ENCODE results near the gene SPATS2L. TPM values are rescaled to one million over a fixed set of nuclear protein-coding genes. Genes with fewer than 3 reads are reported as not detected.

The SPATS2L gene
- total and polyA plus RNA-seq, 12 donors = 16.7 to 68.8 (median 43.6) TPM

DNA sequence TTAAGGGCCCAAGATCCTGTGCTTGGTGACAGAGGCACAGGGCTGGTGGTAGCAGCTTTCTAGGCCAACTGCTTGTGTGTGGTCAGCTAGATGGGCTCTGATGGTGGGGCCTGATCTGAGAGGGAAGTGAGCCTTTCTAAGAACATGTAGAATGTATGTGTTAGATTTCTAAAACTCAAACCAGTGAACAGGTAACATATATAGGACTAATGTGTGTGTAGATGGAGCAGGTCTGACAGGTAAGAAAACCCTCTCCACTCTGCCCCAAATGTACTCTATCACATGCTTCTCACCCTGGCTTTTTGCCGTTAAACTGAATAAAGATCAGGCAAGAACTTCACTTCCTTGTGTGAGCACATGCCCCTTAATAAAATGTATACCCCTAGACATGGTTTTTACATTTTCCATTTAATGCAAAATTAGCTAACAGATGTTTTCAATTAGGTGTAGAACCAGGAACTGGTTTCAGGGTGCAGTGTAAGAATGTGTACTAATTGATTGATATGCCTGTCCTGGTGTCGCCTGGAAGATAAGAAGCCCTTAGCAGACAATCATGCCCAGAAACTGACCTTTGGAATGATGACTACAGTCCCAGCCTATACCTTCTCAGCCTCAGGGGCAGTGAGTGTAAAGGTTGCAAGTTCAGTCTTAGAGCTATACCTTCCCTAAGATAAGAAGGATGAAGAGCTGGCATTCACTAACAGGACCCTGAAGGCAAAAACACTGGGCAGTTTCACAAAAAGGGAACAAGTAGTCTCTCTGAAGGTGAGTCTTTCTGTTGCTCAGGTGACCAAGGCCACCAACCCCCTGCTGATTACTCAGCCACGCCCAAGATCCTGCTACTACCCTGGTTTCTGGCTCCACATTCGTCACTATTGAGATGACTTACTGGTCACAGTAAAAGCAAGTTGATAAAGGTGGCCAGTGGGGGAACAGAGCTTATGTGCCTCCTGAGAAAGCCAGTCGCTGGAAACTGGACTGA, 71.2 kb downstream of the SPATS2L start:
- 63 to 68% (median 66%) methylated on average over 5 of the region's 5 CpGs for WGBS, 4 donors
- Histone ChIP-seq H3K9me3 (replicated peaks in 1 of 3) (no peaks in the 10 kb centered on the region), H3K4me1 (replicated peaks in 1 of 2) (peaks cover 9 to 64% of the 10 kb centered on the region in 2 donors), H3K27me3 (no peaks in the 10 kb centered on the region), H3K27ac (peak overlapping the region in 2 of 5 donors; percentile 22 to 64), H3K4me3 (no peak overlapping the region), H3K36me3 (replicated peaks in 1 of 2) (no peaks in the 10 kb centered on the region)
- TF ChIP-seq, protein P1, sequence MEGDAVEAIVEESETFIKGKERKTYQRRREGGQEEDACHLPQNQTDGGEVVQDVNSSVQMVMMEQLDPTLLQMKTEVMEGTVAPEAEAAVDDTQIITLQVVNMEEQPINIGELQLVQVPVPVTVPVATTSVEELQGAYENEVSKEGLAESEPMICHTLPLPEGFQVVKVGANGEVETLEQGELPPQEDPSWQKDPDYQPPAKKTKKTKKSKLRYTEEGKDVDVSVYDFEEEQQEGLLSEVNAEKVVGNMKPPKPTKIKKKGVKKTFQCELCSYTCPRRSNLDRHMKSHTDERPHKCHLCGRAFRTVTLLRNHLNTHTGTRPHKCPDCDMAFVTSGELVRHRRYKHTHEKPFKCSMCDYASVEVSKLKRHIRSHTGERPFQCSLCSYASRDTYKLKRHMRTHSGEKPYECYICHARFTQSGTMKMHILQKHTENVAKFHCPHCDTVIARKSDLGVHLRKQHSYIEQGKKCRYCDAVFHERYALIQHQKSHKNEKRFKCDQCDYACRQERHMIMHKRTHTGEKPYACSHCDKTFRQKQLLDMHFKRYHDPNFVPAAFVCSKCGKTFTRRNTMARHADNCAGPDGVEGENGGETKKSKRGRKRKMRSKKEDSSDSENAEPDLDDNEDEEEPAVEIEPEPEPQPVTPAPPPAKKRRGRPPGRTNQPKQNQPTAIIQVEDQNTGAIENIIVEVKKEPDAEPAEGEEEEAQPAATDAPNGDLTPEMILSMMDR (IDR thresholded peaks at IDR 0.05) = no peak
- no peak for TF ChIP-seq POLR2A (IDR thresholded peaks at IDR 0.05)
- intact Hi-C loops (cut with DNase I) = loop anchor here in 1 of 2 donors (10.0 kb wide), 1 partner anchor 73 kb away; the partner anchor contains the start of gene SPATS2L
- peak in 1 of 7 donors; percentile 13 for DNase-seq

DNA sequence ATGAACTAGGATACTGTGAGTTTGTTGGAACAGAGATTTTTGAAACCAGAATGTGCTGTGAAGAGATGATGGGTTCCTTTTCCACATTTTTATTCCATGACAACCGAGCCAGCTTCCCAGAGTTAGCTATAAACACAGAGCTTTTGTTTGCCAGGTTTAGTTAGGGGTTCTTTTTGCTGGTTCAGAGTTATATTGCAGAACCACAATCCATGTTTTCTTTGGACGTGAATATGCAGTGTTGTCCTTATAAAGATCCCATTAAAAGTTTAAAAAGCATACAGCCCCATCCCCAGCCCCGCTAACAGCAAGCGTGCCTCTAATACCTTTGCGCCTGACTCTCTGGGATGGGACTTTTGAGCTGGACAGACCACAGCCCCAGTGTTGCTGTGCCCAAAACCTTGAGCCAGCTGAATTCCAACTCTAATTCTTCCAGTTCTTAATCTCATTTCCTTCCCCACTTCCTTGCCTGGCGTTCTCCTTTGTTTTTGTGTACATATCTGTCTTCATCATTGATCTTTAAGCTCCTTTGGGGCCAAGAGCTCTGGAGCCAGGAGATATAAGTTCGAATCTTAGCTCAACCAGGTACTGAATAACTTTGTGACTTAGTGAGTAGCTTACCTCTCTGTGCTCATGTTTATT, 72.3 kb downstream of the SPATS2L start:
- TF ChIP-seq, protein P1 (IDR thresholded peaks at IDR 0.05) = no peak
- Histone ChIP-seq H3K27ac (peak overlapping the region in 1 of 5 donors; percentile 64), H3K4me3 (no peak overlapping the region), H3K27me3 (no peaks in the 10 kb centered on the region), H3K4me1 (replicated peaks in 1 of 2) (peaks cover 9 to 64% of the 10 kb centered on the region in 2 donors), H3K36me3 (replicated peaks in 1 of 2) (no peaks in the 10 kb centered on the region), H3K9me3 (replicated peaks in 1 of 3) (no peaks in the 10 kb centered on the region)
- WGBS, 4 donors = 64 to 74% (median 72%) methylated on average over 7 of the region's 7 CpGs
- intact Hi-C loops (cut with DNase I) = loop anchor here in 1 of 2 donors (10.0 kb wide), 1 partner anchor 74 kb away; the partner anchor contains the start of gene SPATS2L
- no peak for DNase-seq

DNA sequence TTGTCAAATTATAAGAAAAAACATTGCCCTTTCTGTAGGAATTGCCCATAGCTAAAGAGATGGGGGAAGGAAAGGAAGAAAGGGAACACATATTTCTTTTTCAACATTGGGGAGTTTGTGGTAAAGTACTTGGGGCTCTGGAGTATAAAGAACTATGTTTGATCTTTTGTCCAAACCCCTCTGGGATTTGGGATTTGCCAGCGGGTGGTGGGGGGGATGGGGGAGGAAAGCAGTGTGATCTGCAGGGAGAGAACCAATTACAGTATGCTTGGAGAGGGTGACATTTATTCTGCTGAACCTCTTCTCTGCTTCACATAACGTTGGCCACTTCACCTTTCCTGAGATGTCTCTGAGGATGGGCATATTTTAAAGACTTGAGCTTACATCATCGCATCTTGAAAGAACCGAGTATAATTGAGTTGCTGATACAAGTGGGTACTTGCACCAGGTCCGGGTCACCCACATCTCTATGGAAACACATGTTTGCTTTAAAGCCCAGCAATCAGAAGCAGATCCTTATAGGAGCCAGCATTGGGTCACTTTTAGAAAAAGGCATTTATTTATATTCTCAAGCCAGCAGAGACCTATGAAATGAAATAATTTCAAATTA, 73.1 kb downstream of the SPATS2L start:
- no peaks in the 10 kb centered on the region for H3K9me3 ChIP-seq (replicated peaks in 1 of 3)
- peaks cover 9 to 63% of the 10 kb centered on the region in 2 donors for H3K4me1 ChIP-seq (replicated peaks in 1 of 2)
- H3K36me3 ChIP-seq (replicated peaks in 1 of 2) = no peaks in the 10 kb centered on the region
- DNase-seq = no peak
- no peaks in the 10 kb centered on the region for H3K27me3 ChIP-seq
- intact Hi-C loops (cut with DNase I) = loop anchor here in 1 of 2 donors (10.0 kb wide), 1 partner anchor 75 kb away; the partner anchor contains the start of gene SPATS2L
- 87 to 92% (median 87%) methylated on average over 5 of the region's 5 CpGs for WGBS, 4 donors
- TF ChIP-seq, protein P1 (IDR thresholded peaks at IDR 0.05) = no peak
- TF ChIP-seq POLR2A (IDR thresholded peaks at IDR 0.05) = no peak
- H3K27ac ChIP-seq = peak overlapping the region in 1 of 5 donors; percentile 64
- no peak overlapping the region for H3K4me3 ChIP-seq

All from adrenal gland (tissue), 12 donors.